ENCODE data around the gene RHEBL1.

The RHEBL1 gene

DNA sequence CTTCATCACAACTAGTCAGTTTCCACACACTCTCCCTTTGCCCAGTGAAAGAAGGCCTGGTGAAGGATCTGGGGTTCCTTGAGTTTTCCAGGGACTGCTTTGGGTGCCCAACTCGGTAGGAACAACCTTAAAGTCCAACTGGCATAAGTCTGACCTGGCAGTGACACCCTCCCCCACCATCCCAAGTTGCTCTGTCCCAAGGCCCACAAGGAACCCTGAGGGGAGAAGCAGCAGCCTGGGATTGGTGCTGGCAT lies 10.8 kb downstream of the RHEBL1 start:
- H3K36me3 ChIP-seq (ENCODE audit: control insufficient read depth, low read depth, low read length) = peaks cover 13% of the 10 kb centered on the region
- no peak overlapping the region for H3K27ac ChIP-seq (ENCODE audit: low read length)
- peak overlapping the region; percentile 85 for H3K4me3 ChIP-seq (ENCODE audit: low read length)
- H3K4me1 ChIP-seq (ENCODE audit: control insufficient read depth, low read depth, low read length) = peaks cover 34% of the 10 kb centered on the region
- H3K9ac ChIP-seq (ENCODE audit: low read length) = peak overlapping the region; percentile 98
- no peaks in the 10 kb centered on the region for H3K9me3 ChIP-seq (ENCODE audit: control insufficient read depth, low read depth, low read length)
- no peaks in the 10 kb centered on the region for H3K27me3 ChIP-seq (ENCODE audit: control insufficient read depth, insufficient read depth, low read length)

DNA sequence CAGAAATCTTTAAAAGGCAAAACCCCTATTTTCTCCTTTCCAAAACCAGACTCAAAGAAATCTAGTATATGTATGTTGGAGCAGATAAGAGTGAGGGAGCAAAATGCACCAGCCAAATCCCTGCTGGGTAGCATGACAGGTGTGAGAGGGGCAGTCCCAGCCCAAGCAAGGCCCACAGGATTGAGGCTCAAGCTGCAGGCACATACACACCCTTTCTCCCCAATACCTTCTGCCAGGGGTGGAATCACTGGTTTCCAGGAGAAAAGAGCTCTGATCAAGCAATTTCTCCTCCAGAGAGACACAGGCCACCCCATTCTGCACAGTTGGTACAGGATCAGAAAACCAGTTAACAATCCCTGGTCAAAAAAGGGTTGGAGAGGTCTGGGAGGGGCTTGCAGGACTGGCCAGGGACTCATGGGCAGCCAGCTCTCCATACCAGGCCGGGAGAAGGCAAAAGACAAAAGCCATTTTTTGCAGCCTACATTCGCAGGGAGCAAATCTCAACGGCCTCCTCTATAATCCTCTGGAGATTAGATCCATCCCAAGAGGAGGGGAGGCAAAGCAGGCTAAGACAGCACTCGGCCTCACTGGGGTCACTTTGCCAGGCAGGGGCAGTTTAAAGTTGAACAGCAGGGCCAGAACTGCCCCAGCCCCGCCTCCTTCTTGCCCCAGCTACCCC lies 11.3 kb downstream of the RHEBL1 start:
- peak overlapping the region; percentile 98 for H3K9ac ChIP-seq (ENCODE audit: low read length)
- H3K36me3 ChIP-seq (ENCODE audit: control insufficient read depth, low read depth, low read length) = peaks cover 17% of the 10 kb centered on the region
- H3K4me1 ChIP-seq (ENCODE audit: control insufficient read depth, low read depth, low read length) = peaks cover 34% of the 10 kb centered on the region
- no peaks in the 10 kb centered on the region for H3K9me3 ChIP-seq (ENCODE audit: control insufficient read depth, low read depth, low read length)
- no peak overlapping the region for H3K27ac ChIP-seq (ENCODE audit: low read length)
- peak overlapping the region; percentile 85 for H3K4me3 ChIP-seq (ENCODE audit: low read length)
- no peaks in the 10 kb centered on the region for H3K27me3 ChIP-seq (ENCODE audit: control insufficient read depth, insufficient read depth, low read length)

- H3K36me3 ChIP-seq (ENCODE audit: control insufficient read depth, low read depth, low read length) = peaks cover 23% of the 10 kb centered on the region
- H3K9me3 ChIP-seq (ENCODE audit: control insufficient read depth, low read depth, low read length) = no peaks in the 10 kb centered on the region
- no peak overlapping the region for H3K9ac ChIP-seq (ENCODE audit: low read length)
- no peaks in the 10 kb centered on the region for H3K27me3 ChIP-seq (ENCODE audit: control insufficient read depth, insufficient read depth, low read length)
- peak overlapping the region; percentile 85 for H3K4me3 ChIP-seq (ENCODE audit: low read length)
- peaks cover 34% of the 10 kb centered on the region for H3K4me1 ChIP-seq (ENCODE audit: control insufficient read depth, low read depth, low read length)
- H3K27ac ChIP-seq (ENCODE audit: low read length) = no peak overlapping the region
Measured at GRCh38 chr12:49057888-49058287, 11.9 kb downstream of the RHEBL1 start.

- H3K9ac ChIP-seq (ENCODE audit: low read length) = no peak overlapping the region
Measured at GRCh38 chr12:49055978-49056754, 13.6 kb downstream of the RHEBL1 start.

DNA sequence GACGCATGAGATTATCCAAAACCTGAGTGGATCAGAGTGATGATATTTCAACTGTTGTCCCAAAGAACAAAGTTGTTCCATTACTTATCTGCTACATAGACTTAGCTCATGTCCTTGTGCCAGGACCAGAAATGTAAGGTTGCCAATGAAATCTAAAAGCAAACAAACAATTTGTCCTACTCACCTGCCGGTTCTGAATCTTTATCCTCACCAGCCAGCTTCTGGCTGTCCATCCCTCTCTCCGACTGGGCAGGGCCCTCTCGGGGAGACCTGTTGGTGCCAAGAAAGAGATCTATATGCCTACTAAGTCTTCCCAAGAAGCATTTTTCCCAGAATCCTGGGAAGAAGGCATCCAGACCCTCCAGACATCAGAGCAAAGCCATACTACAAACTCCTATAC lies 14.7 kb downstream of the RHEBL1 start:
- Histone ChIP-seq H3K9ac (ENCODE audit: low read length) (no peak overlapping the region), H3K9me3 (ENCODE audit: control insufficient read depth, low read depth, low read length) (no peaks in the 10 kb centered on the region), H3K27ac (ENCODE audit: low read length) (no peak overlapping the region), H3K27me3 (ENCODE audit: control insufficient read depth, insufficient read depth, low read length) (no peaks in the 10 kb centered on the region), H3K36me3 (ENCODE audit: control insufficient read depth, low read depth, low read length) (peaks cover 51% of the 10 kb centered on the region), H3K4me1 (ENCODE audit: control insufficient read depth, low read depth, low read length) (peaks cover 30% of the 10 kb centered on the region), H3K4me3 (ENCODE audit: low read length) (no peak overlapping the region)

More at GRCh38 chr12:49055978-49056754, 13.6 kb downstream of the RHEBL1 start:
- H3K27me3 ChIP-seq (ENCODE audit: control insufficient read depth, insufficient read depth, low read length) = no peaks in the 10 kb centered on the region
- no peaks in the 10 kb centered on the region for H3K9me3 ChIP-seq (ENCODE audit: control insufficient read depth, low read depth, low read length)
- peaks cover 31% of the 10 kb centered on the region for H3K4me1 ChIP-seq (ENCODE audit: control insufficient read depth, low read depth, low read length)
- H3K4me3 ChIP-seq (ENCODE audit: low read length) = peak overlapping the region; percentile 85
- peaks cover 40% of the 10 kb centered on the region for H3K36me3 ChIP-seq (ENCODE audit: control insufficient read depth, low read depth, low read length)
- H3K27ac ChIP-seq (ENCODE audit: low read length) = no peak overlapping the region

- H3K27me3 ChIP-seq (ENCODE audit: control insufficient read depth, insufficient read depth, low read length) = no peaks in the 10 kb centered on the region
- no peak overlapping the region for H3K9ac ChIP-seq (ENCODE audit: low read length)
- H3K4me3 ChIP-seq (ENCODE audit: low read length) = no peak overlapping the region
- H3K9me3 ChIP-seq (ENCODE audit: control insufficient read depth, low read depth, low read length) = no peaks in the 10 kb centered on the region
- peaks cover 56% of the 10 kb centered on the region for H3K36me3 ChIP-seq (ENCODE audit: control insufficient read depth, low read depth, low read length)
- H3K4me1 ChIP-seq (ENCODE audit: control insufficient read depth, low read depth, low read length) = peaks cover 30% of the 10 kb centered on the region
- H3K27ac ChIP-seq (ENCODE audit: low read length) = no peak overlapping the region
Measured at GRCh38 chr12:49054524-49054923, 15.3 kb downstream of the RHEBL1 start.

DNA sequence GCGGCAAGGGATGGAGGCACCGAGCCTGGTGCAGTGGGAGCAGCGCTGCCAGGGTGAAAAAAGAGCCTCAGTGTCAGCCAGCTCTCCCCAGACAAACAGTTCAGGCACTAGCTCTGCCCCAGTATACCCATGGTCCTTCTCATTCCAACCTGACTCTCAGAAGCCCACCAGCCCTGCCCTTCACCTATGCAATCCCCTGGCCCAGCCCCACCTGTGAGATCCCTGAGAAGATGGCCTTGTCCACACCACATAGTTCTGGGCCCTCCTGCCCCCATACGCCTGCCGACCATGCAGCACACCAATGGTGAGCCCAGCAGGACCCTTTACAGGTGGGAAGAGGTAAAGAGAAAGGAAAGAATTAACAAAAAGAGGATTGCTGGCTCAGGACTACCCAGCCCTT lies 15.7 kb downstream of the RHEBL1 start:
- Histone ChIP-seq H3K27ac (ENCODE audit: low read length) (no peak overlapping the region), H3K9me3 (ENCODE audit: control insufficient read depth, low read depth, low read length) (no peaks in the 10 kb centered on the region), H3K4me3 (ENCODE audit: low read length) (no peak overlapping the region), H3K27me3 (ENCODE audit: control insufficient read depth, insufficient read depth, low read length) (no peaks in the 10 kb centered on the region), H3K4me1 (ENCODE audit: control insufficient read depth, low read depth, low read length) (peaks cover 30% of the 10 kb centered on the region), H3K9ac (ENCODE audit: low read length) (no peak overlapping the region), H3K36me3 (ENCODE audit: control insufficient read depth, low read depth, low read length) (peaks cover 61% of the 10 kb centered on the region)

GRCh38 chr12:49052451-49053208 lies 17.1 kb downstream of the RHEBL1 start:
- peaks cover 75% of the 10 kb centered on the region for H3K36me3 ChIP-seq (ENCODE audit: control insufficient read depth, low read depth, low read length)

DNA sequence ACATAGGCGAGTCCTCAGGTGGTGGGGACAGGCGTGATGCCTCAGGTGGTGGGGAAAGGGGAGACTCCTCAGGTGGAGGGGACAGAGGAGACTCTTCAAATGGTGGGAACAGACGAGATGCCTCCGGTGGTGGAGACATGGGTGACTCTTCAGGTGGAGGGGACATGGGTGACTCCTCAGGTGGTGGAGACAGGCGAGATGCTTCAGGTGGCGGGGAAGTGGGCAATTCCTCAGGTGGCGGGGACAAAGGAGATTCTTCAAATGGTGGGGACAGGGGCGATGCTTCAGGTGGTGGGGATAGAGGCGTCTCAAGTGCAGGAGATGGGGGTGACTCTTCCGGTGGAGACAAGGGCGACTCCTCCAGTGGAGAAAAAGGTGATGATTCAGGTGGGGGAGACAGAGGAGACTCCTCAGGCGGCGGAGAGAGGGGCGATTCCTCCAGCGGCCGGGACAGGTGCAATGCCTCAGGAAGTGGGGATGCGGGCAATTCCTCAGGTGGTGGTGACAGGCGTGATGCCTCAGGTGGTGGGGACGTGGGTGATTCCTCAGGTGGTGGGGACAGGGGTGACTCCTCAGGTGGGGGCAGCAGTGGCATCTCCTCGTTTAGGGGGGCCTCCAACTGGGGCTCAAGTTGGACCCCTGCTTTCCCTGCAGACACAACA lies 17.9 kb downstream of the RHEBL1 start:
- Histone ChIP-seq H3K9ac (ENCODE audit: low read length) (no peak overlapping the region), H3K36me3 (ENCODE audit: control insufficient read depth, low read depth, low read length) (peaks cover 80% of the 10 kb centered on the region), H3K9me3 (ENCODE audit: control insufficient read depth, low read depth, low read length) (no peaks in the 10 kb centered on the region), H3K4me1 (ENCODE audit: control insufficient read depth, low read depth, low read length) (peaks cover 14% of the 10 kb centered on the region), H3K4me3 (ENCODE audit: low read length) (no peak overlapping the region), H3K27ac (ENCODE audit: low read length) (no peak overlapping the region), H3K27me3 (ENCODE audit: control insufficient read depth, insufficient read depth, low read length) (no peaks in the 10 kb centered on the region)

More at GRCh38 chr12:49052451-49053208, 17.1 kb downstream of the RHEBL1 start:
- H3K27ac ChIP-seq (ENCODE audit: low read length) = no peak overlapping the region
- H3K9ac ChIP-seq (ENCODE audit: low read length) = no peak overlapping the region
- no peak overlapping the region for H3K4me3 ChIP-seq (ENCODE audit: low read length)
- no peaks in the 10 kb centered on the region for H3K27me3 ChIP-seq (ENCODE audit: control insufficient read depth, insufficient read depth, low read length)
- no peaks in the 10 kb centered on the region for H3K9me3 ChIP-seq (ENCODE audit: control insufficient read depth, low read depth, low read length)
- H3K4me1 ChIP-seq (ENCODE audit: control insufficient read depth, low read depth, low read length) = peaks cover 21% of the 10 kb centered on the region

- H3K4me3 ChIP-seq (ENCODE audit: low read length) = no peak overlapping the region
- H3K9me3 ChIP-seq (ENCODE audit: control insufficient read depth, low read depth, low read length) = no peaks in the 10 kb centered on the region
- no peak overlapping the region for H3K9ac ChIP-seq (ENCODE audit: low read length)
- peaks cover 8% of the 10 kb centered on the region for H3K4me1 ChIP-seq (ENCODE audit: control insufficient read depth, low read depth, low read length)
- no peak overlapping the region for H3K27ac ChIP-seq (ENCODE audit: low read length)
- H3K27me3 ChIP-seq (ENCODE audit: control insufficient read depth, insufficient read depth, low read length) = no peaks in the 10 kb centered on the region
- H3K36me3 ChIP-seq (ENCODE audit: control insufficient read depth, low read depth, low read length) = peaks cover 85% of the 10 kb centered on the region
Measured at GRCh38 chr12:49051373-49051764, 18.4 kb downstream of the RHEBL1 start.

Data from iPS-18a (cell line).